ENCODE measurements around the gene CEACAM1.
"Not testable (repeated sequence)": the region's sequence is repeated elsewhere in the genome, so short reads cannot be mapped to it uniquely, and the experiment has no call there.

Gene CEACAM1

DNA sequence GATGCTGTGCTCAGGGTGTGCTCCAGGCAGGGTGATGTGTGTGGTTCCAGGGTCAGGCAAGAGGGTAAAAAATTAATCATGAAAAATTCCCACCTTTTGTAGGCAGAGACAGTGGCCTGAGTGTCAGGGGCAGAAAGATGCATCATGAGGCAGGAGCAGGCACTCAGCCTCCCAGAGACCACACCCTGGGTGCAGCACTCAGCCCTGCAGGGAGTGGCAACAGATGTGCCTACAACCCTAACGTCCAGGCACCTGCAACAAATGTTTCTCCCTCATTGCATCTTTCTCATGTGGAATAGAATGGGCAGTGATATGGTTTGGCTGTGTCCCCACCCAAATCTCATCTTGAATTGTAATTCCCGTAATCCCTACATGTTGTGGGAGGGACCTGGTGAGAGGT, 19.6 kb upstream of the CEACAM1 start:
- DNase-seq: no peak

- DNase-seq: no peak
Measured at GRCh38 chr19:42546831-42547500, 18.7 kb upstream of the CEACAM1 start.

DNA sequence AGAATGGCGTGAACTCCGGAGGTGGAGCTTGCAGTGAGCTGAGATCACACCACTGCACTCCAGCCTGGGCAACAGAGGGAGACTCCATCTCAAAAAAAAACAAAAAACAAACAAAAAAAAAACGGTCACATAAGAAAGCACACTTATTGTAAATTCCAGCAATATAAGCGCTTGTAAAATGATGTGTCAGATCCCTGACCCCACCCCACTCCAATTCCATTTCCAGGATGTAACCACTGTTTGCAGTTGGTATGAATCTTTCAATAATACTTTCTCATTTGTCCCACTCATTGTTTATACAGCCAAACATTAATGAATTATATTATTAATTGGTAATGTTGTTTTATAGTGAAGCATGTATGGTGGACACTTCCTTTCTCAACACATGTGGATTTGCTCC, 15.9 kb upstream of the CEACAM1 start:
- no peak for DNase-seq

DNA sequence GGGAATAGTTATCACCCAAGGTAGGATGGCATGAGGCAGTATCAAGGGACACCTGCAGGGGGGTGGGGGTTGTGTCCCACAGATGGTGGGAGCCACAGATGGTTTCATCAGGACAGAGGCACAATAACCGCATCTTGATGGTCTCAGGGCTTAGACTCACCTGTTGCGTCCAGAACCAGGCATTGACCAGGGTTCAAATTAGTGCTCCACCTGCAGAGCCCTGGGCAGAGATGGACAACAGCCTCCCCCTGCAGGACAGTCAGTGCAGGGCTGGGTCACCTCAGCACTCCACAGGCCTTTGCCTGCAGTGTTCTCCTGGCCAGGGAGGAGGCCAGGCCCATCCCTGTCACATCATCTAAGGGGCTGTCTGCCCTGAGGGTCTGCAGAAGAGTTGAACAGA, 14.5 kb upstream of the CEACAM1 start:
- DNase-seq: no peak

GRCh38 chr19:42540071-42540553, 11.8 kb upstream of the CEACAM1 start:
- DNase-seq: no peak

- DNase-seq: no peak
Measured at GRCh38 chr19:42538841-42539709, 10.8 kb upstream of the CEACAM1 start.

DNA sequence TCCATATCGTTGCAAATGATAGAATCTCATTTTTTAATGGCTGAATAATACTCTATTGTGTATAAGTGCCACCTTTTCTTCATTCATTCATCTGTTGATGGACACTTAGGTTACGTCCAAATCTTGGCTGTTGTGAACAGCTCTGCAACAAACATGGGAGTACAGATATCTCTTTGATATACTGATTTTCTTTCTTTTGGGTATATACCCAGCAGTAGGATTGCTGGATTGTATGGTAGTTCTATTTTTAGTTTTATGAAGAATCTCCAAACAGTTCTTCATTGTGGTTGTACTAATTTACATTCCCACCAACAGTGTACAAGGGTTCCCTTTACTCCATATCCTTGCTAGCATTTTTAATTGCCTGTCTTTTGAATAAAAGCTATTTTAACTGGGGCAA, 7.0 kb upstream of the CEACAM1 start:
- DNase-seq: not testable (repeated sequence)

- DNase-seq: no peak
Measured at GRCh38 chr19:42534391-42534790, 6.1 kb upstream of the CEACAM1 start.

DNA sequence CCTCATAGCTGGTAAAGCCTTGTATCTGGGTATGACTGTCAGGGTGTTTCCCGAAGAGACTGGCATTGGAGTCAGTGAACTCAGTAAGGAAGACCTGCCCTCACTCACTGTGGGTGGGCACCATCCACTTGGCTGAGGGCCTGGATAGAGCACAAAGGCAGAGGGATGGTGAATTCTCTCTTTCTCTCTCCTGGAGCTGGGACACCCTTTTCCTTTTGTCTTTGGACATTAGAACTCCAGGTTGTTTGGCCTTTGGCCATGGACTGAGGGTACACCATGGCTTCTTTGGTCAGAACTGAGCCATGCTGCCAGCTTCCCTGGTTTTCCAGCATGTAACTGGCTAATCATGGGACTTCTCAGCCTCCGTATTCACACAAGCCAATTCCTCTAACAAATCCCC, 4.6 kb upstream of the CEACAM1 start:
- no peak for DNase-seq

- no peak for DNase-seq
Measured at GRCh38 chr19:42531313-42531712, 3.0 kb upstream of the CEACAM1 start.

DNA sequence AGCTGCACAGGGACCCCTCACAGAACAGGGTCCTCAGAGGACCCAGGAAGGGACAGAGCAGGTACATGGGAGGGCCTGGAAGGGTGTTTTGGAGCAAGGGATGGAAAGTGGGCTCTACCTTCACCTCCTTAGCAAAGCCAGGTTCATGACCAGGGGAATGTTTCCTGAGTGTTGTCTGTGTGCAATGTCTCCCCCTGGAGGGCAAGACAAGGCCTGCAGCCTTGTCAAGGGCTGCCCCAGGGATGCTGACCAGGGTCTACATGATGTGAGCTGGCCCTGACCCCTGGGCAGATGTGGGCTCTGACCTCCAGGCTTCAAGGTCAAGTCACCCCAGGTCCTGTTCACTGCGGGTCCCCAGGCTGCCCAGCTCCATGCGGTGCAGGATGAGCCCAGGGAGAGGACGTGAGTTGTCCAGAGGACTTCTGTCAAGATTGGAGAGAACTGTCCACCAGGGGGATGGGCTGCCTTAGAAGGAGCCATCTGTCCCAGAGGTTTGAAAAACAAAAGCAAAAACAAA, 1.0 kb upstream of the CEACAM1 start:
- DNase-seq: peak; percentile 55 to 75

DNA sequence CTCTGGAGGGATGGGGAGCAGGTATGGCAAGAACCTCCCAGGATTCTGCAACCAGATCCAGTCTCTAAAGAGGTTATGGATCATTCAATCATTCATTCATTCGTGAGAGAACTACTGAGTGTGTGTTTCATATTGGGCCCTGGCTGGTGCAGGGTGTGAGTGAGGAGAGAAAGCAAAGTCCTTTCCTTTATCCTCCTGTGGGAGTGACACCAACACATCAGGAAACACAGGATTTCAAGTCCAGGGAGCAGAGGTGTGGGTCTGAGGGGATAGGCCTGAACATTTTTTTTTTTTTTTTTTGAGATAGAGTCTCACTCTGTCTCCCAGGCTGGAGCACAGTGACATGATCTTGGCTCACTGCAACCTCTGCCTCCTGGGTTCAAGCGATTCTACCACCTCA, 3.3 kb downstream of the CEACAM1 start:
- DNase-seq: no peak

DNA sequence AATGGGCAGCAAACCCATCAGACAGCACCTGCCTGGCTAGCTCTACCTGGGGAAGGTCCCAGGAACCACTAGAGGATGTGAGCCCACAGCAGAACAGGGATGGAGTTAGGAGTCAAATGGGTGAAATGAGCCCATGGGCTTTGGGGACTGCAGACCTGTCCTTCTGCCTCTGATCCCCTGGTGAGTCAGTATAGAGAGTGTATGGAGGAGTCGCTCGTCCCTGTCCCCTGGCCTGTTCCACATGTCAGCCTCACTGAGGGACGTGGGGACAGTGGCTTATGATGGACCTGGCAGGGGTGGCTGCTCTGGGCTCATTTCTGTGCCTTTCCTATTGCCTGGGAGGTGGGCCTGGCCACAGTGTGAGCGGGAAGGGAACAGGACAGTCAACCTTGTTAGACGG, 4.0 kb downstream of the CEACAM1 start:
- no peak for DNase-seq

DNA sequence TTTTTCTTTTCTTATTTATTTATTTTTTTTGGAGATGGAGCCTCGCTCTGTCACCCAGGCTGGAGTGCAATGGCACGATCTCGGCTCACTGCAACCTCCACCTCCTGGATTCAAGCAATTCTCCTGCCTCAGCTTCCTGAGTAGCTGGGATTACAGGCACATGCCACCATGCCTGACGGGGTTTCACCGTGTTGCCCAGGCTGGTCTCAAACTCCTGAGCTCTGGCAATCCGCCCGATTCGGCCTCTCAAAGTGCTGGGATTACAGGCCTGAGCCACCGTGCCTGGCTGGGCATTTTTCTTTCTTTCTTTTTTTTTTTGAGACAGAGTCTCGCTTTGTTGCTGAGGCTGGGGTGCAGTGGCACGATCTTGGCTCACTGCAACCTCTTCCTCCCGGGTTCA, 6.0 kb downstream of the CEACAM1 start:
- not testable (repeated sequence) for DNase-seq

- DNase-seq: no peak
Measured at GRCh38 chr19:42521346-42522030, 6.8 kb downstream of the CEACAM1 start.

GRCh38 chr19:42519108-42519507, 9.2 kb downstream of the CEACAM1 start:
- no peak for DNase-seq

DNA sequence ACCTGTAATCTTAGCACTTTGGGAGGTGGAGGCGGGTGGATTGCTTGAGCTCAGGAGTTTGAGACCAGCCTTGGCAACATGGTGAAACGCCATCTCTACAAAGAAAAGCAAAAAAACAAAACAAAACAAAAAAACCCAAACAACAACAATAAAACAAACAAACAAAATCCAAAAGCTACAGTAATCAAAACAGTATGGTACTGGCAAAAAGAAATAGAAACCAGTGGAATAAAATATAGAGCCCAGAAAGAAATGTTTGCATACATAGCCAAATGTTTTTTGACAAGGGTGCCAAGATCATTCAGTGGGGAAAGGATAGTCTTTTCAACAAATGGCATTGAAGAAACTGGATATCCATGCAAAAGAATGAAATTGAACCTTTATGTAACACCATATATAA, 11.5 kb downstream of the CEACAM1 start:
- no peak for DNase-seq

GRCh38 chr19:42515241-42515832, 12.9 kb downstream of the CEACAM1 start:
- no peak for DNase-seq

DNA sequence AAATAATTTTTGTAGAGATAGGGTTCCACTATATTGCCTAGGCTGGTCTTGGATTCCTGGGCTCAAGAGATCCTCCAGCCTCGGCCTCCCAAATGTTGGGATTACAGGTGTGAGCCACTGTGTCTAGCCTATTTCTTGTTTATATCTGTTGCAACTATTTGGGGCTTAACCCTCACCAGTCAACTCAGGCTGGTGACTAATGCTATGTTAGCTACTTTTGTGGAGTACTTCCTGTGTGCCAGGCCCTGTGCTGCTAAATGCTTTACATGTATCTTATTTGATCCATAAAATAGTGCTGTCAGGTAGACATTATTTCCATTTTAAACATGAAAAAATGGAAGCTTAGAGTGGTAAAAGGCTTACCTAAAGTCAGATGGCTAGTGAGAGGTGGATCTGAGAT, 13.8 kb downstream of the CEACAM1 start:
- no peak for DNase-seq

DNA sequence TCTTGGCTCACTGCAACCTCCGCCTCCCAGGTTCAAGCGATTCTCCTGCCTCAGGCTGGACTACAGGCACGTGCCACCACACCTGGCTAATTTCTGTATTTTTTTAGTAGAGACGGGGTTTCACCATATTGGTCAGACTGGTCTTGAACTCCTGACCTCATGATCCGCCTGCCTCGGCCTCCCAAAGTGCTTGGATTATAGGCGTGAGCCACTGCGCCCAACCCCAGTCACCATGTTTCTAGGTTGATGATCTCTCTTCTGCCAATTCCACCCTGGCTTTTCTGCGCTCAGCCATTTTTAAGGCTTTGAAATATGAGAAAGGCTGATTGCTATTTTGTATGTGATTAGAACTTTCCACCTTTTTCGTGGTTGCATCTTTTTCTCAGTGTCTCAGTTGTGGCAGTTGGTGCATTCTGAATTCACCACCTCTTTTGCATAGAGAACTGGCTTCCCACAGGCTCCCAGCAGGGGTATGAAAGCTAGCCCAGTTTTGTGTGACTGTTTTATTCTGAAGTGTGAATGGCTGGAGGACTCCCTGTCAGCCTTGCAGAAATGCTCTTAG, 15.5 kb downstream of the CEACAM1 start:
- DNase-seq: no peak

DNA sequence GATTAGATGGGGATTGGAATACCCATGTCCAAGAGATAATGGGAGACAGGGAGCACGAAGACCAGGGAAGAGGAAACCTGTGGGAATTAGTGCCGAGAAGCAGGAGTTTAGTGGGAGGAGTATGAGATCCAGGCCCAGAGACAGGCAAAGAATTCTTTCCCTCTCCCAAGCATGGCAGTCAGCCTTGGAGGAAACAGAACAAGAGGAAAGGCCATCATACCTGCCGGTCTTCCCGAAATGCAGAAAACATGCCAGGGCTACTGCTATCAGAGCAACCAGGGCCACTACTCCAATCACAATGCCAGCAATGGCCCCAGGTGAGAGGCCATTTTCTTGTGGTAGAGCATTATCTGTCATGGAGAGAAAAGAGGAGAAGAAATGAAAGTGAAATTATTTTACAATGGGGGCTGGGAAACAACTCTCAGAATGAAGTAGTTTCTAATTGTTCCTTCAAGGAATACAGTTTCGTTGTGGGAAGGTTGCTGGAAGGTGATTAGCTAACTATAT, 16.1 kb downstream of the CEACAM1 start:
- no peak for DNase-seq

- no peak for DNase-seq
Measured at GRCh38 chr19:42511340-42511739, 16.9 kb downstream of the CEACAM1 start.

Measured in activated CD4-positive, alpha-beta T cell treated with anti-CD3 and anti-CD28 coated beads for 4 hours (primary cell).